NCI-H82 treated with DMSO at 0.1 percent for 48 hours (cell line): Measurements from ENCODE around the gene NMNAT3.

Source experiments
- DNase-seq: peaks from one replicate; lab custom pipeline; 2025; ENCODE audit not compliant: unreplicated experiment; lab: John Stamatoyannopoulos, UW

The NMNAT3 gene

DNA sequence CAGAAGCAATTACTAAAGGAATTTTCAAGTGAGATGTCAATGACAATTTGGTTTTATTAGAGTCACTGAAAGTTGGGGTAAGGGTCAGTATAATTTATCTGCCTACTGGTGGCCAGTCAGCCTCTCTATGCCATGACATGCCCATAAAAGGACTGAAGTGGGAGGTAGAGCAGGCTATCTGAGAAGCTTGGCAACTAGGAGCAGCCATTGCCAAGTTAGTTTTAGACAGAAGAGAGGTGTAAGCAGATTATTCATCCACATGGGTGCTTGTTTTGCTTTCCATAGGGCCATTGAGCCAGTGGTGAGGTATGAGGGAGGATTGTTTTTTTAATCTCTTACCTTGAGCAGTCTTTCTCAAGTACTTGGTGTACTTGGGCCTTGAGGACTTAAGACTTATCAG is 130.1 kb downstream of the NMNAT3 start:
- DNase-seq: no peak

DNA sequence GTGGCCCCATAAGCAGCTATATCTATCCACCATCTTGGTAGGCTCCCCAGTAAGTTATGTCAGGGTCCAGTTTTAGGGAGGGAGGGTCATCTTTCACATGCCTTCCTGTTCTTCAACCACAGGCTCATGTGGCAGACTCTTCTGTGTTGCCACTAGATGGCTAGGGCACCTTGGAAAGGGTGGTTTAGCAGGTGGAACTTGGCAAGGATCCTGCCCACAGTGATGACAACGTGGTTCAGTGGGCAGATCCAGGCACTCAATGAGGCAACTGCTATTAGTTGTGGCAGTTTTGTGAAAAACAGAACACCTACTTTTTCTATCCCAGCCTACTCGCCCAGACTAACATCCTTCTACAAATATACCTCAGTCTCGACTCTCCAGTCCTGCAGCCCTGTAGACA is 131.0 kb downstream of the NMNAT3 start:
- DNase-seq: no peak

DNA sequence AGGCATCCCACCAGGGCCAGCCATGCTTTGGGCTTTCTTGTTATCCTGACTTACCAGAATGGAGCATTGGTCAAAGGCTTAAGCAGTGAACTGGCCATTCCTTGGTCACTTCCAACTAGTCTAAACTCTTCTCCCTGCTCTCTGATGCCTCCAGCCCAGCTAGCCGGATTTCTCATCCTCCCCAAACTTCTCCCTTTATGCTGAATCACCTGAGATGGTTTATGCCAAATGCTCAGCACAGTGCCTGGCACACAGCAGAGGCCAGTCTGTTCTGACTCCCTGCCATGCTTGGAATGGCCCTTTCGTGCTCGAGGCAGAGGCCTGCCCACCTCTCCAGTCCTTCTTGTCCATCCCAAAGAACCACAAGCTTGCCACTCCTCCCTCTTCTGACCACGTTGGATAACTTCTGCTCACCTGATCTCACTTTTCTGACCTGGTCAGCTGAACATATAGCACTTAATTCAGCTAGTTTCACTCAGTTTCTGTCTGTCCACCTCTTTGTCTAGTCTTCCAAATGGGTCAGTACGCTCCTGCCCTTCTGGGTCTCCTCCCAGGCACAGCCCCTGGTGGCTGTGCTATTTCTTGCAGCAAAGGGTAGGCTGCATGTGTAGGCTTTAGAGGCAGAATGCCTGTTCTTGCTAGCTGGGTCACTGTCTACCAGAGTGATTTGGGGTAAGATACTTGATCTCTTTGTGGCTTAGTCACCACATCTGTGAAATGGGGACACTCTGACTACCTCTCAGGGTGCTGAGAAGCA is 136.1 kb downstream of the NMNAT3 start:
- DNase-seq: no peak

DNA sequence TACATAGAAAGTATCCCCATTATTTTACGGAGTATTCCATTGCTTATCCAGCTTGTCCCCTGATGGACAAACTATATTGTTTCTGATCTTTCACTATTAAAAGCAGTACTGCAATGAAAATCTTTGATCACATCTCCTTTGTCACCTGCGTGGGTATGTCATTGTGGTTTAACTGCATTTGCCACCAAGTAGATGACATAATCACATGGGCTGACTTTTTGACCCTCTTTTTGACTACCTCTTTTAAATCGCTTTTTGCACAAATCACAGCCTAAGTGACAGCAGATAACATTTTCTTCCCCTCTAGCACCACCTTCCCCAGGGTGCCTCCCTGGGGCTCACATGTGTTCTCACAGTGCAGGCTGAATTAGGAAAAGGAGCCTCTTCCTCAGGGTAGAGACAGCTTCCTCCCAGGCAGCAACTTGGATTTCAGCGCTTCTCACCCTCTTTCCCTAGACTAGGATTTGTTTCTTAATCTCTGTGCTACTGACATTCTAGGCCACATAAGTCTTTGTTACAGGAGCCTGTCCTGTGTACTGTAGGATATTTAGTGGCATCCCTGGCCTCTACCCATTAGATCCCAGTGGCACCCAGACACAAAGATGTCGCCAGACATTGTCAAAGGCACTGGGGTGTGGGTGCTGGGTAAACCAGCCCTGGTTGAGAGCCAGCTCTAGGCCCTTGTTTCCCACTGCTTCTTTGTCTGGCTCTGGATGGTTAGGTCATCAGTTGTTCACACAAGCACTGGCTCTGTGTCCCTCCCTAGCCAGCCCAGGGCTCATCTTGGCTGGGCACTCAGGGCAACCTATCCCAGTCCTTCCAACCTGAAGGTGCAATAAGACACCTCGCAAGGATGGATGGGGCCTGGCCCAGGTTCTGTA is 136.9 kb downstream of the NMNAT3 start:
- peak; percentile 49 for DNase-seq

DNA sequence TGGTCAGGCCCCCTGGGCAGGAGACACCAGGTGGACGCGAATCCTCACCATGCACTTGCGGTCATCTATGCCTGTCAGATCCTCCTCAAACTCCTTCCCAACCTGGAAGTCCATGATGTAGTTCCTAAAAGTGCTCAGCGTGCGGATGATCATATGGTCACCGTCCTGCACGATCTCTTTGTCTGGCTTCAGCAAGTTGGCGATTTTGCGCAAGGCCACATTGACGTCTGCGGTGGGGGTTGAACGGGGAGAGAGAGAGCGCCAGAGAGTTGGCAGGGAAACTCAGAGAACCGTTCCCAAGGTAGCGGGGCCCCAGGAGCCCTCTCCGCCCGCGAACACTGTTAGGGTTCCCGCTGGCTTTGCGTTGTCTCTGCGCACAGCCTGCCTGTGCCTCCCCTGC is 139.0 kb downstream of the NMNAT3 start:
- DNase-seq: no peak

DNA sequence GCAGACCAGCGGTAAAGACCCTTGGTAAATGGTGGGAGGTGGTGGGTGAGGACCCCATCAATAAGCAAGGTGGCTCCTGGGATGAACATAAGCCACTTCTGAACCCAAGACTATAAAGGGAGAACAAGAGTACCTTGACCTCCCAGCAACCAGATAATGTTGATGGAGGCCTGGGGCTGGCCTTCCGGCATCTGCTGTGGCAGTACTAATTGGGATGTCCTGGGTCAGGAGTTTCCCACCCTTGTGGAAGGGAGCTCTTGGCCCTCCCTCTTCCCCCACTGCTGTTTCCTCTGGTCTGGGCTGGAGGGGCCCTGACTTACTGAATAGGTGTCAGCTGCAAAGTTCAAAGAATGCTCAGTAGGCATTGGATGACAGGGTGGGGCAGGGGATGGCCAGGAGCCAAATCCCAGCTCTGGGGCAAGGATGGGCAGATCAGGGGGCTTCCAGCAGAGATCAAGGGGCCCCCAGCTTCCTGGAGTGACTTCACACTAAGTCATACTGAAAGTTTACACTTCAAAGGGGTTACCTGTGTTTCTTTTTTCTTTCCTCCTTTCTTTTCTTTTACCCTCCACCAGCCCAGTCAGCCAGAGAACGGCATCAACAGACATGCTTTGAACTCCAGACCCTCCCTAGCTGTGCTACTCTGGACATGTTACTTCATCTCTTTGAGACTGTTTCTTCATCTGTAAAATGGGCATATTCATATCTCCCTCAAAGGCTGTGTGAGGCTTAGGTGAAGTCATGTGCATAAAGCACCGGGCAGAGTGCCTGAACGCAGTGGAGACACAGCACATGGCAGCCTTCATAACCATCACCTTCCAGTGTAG is 139.8 kb downstream of the NMNAT3 start:
- no peak for DNase-seq

DNA sequence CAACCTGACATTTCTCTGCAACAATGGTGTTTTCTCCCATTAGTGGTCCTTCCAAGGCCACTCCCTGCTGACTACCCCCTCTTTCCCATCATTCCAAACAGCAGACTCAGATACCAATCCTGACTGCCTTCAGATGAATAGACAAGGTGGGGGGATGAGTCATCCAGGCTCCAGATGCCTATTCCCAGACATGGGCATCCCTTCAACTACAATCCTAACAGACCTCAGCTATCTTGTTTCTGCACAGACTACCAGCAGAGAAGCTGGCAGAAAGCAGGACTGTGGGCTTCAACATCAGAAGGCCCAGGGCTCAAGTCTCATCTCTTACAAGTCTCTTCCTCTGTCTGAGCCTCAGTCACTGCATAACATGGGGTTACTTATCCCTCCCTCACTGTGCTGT is 140.4 kb downstream of the NMNAT3 start:
- DNase-seq: no peak

DNA sequence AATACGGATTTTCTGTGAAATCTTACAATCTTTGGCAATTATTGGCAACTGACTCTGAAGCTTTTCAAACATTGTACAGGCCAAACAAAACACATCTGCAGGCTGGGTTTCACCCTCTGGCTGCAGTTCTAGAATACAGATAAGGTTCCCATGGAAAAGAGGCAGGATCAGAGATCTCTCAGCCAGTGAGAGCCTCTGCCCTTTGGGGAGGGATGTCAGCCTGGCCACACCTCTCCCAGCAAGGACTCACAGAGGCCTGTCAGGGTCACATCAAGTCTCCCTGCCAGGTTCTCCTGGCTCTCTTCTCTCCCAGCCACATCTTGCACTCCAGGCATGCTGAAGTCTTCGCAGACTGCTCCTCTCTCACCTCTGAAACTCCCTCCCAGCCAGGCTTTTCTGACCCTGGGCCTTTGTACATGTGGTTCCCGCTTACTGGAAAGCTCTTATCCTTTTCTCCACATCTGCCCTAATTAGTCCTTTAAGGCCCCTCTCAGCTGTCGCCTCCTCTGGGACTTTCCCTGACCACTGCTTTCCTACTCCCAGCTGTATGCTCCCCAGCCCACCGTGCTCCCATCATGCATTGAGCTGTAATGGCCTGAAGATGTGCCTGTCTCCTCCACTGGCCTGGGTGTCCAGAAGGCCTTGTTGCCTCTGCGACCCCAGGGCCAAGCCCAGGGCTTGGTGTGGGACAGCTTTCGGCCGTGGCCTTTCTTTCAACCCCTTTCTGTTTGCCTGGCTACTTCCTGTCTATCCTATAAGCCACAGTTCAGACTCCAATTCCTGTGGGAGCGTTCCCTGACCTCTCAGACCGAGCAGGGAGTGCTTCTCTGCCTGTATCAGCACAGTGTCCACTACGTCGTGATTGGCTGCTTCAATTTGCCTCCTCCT is 142.5 kb downstream of the NMNAT3 start:
- DNase-seq: peak; percentile 82

DNA sequence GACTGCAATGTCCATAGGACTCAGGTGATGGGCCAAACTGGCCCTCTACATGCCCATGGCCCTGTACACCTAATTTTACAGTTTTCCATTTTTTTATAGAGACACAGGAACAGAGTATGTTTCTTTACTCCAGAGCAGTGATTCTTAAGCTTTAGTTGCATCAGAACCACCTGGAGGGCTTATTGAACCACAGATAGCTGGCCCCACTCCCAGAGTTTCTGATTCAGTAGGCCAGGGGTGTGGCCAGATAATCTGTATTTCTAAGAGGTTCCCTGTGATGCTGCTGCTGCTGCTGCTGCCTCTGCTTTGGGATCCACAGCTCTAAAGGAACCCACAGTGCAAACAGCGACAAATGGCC is 143.3 kb downstream of the NMNAT3 start:
- peak; percentile 89 for DNase-seq

DNA sequence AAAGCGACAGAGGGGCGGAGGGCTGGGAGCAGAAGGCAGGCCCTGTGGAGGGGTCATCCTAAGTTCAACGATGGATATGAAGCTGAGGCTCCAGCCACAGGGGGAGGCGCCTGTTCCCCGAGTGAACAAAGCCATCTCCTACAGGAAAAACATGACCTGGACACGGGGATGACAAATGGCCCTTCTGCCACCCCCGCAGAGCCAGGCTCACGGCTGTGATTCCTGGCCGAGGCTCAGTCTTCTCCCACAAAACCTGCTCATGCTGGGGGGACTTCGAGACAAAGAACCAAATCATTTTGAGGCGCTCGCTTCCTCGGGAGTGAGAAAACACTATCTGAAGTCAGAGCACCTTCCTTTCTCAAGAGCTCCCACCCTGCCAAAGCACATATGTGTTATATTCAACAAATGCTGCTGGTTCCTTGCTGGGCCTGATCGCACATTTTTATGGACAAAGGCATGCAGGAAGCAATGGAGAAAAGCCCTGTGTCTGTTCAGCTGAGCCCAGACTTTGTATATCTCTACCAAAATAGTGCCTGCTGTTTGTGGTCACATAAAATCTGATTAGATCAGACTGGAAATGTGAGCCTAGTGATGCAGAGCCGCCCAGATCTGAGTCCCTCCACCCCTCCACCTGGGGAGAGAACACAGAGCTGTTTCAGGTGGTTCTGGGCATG is 143.9 kb downstream of the NMNAT3 start:
- peak; percentile 87 for DNase-seq

DNA sequence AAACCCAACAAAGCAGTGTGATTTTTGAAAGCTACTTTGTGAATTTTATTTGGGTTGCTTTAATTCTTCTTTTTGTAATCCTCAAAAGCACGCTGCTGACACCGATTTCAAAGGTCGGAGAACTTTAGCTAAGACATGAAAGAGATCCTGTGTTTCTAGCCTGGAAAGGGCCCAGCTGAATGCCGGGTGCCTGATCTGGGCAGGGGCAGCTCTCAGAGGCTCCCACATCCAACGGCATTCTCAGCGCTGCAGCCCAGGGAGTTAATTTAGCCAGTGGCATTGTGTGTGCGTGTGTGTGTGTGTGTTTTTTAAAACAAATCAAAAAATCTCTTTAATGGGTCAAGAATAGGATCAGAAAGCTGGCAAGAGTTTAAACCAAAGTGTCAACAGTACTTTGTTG is 144.8 kb downstream of the NMNAT3 start:
- no peak for DNase-seq

DNA sequence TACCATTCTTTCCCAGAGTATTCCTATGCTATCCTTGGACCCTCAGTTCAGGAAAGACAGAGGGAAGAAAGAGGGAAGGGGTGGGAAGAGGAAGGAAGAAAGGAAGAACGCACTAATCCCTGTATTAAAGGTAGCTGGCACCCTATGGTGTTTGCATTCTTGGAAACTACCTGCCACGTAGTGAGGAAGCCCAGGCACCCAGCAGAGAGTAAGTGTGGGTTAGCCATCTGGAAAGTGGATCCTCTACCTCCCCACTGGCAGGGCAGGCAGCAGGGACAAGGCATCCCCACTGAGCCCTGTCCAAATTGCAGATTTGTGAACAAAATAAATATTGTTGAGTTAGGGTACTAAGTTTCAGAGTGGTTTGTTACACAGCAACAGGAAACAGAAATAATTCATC is 147.1 kb downstream of the NMNAT3 start:
- no peak for DNase-seq

DNA sequence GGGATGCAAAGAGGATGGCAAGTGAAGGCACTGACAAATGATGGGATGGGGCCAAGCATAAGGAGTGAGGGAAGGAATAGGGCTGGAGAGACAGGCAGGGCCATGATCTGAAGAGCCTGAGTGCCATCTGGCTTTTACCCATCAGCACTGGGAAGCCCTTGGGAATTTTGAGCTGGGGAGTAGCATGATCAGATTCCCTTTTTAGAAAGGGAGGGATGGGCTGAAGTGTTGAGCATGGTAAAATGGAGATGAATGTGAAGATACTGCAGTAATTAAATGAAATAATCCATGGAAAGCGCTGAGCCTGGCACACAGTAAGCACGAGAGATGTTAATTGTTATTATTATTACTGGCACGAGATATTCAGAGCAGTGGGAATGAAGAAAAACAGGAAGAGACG is 148.1 kb downstream of the NMNAT3 start:
- peak; percentile 59 for DNase-seq

DNA sequence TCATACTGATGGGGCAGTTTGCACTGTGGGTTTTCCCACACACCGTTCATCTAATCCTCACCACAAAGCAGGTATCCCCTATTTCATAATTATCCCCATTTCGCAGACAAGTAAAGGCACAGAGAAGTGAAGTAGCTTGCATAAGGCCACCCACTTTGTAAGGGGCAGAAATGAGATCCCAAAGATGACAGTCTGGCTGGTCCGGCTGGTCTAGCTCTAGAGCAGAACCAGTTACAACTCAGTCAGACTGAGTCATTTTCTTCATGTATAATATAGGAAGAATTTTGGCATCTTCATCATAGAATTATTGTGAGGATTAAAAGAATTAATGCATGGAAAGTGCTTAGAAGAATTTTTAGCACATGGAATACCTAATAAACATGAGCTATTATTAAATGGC is 148.8 kb downstream of the NMNAT3 start:
- DNase-seq: no peak

DNA sequence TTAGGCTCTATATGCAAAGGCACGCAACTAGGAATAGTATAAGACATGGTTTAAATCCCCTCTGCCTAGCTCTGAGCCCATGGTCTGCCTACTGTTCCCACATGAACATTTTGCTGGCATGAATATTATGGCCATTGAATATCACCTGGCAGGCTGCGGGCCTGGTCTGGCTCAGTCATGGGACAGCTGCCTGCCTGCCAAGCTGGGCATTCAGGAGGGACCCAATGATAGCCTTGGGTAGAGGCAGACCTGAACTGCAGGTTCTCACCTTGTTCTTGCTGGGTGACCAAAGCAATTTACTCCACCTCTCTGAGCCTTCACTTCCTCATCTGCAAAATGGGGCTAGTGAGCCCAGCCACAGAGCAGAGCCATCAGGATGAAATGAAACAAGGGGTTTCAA is 149.5 kb downstream of the NMNAT3 start:
- no peak for DNase-seq

DNA sequence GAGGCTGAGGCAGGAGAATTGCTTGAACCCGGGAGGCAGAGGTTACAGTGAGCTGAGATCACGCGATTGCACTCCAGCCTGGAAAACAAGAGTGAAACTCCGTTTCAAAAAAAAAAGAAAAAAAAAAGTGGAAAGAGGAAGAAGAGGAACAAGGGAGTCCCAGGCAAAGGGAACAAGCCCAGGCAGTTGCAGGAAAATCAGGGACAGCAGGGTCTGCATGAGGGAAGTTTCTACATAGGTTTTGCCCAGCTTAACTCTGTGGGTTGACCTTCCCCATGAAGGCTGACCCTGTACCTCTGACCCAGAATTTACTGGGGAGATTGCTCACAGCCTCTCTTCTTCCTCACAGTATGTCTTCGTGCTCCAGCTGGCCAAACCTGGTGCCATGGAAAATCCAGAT is 150.5 kb downstream of the NMNAT3 start:
- DNase-seq: no peak

DNA sequence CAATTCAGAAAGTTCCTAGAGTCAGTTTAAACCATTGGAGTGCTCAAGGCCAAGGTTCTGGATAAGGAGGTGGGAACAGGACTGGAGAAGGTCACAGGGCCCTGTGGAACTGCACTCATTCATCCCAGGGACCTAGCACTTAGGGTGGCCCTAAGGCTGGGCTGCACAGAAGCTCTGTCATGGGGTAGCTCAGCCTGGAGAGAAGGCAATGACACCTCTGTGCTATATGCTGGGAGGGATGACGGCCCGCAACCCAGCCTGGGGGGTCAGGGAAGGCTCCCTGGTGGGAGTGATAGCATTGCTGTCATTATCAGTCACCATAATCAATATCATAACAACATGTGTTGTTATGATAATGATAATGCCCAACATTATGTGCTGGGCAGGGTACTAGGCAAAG is 151.6 kb downstream of the NMNAT3 start:
- DNase-seq: no peak

DNA sequence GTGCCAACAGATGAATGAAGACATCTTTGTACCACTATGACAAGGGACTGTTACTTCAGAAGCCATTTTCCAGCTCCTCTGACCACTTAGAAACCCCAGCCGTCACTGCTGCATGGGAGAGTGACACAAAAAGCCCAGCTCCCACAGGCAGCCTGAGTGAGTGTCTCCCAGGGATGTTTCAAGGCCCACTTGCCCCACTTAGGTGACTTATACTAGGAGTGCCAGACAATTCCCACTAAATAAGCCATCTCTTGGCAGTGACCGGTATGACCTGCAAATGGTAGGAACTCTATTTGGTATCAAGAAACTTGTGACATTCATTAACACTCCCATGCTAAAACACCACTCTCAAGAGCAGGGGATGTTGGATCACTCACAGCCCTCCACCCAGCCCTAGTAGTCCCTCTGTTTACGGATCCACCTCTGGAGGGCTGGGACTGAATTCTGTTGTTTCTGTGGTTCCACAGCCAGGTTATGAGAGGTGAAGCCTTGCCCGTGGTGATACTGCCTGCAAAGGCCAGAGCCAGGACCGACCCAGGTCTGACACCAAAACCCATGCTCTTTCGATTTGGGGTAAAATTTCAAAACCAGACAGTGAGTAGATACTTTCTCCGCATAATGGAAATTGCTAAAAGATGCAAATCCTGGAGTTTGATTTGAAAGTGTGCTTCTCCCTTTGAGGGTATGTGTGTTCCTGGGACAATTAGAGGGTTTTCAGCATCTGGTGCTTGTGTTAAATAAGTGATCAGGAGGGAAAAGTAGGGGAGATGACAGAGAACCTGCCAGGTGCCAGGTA is 152.7 kb downstream of the NMNAT3 start:
- DNase-seq: no peak

DNA sequence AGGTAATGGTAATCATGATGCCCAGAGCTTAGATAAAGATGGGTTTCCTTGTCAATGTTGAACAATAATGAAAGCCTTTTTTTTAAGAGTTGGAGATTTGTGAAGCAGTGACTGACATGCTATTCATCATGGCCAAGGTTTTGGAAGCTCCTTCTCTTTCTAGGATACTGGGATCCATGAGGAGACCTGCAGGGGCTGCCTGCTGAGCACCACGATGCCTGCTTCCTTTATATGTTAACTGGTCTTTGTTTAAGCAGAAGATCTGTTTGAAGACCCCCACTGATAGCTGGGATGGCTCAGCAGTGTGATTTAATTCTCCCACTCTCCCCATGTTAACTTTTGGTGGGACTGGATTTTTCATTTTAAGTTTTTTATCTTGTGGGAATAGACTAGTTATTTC is 154.1 kb downstream of the NMNAT3 start:
- no peak for DNase-seq
